ENCODE results near the gene CD9.

Gene CD9

DNA sequence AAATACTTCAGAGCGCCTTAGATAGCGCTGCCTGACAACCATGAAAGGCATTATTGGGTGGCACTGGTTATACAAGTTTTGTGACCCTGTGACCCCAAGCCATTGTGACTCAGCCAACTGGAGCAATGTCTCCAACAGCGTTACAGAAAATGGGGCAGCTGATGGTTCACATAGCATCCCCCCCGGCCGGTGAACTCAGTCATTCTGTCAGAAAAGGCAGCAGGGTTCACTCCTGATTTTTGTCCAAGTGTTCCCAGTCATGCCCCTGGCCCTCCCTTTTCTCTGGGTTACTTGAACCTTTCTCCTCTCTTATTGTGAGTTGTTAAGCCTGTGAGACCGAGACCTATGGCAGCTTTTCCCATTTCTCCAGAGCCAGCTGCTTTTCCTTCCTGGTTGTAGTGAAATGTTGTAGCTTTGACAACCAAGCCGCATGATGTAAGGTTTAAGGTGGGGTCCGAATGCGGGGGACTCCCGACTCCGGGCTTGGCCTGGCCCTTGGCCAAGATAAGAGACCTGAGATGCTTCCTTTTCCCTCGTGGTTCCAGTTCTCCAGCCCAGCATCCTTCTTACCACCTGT, 22.0 kb downstream of the CD9 start:
- no peak for FAIRE-seq

DNA sequence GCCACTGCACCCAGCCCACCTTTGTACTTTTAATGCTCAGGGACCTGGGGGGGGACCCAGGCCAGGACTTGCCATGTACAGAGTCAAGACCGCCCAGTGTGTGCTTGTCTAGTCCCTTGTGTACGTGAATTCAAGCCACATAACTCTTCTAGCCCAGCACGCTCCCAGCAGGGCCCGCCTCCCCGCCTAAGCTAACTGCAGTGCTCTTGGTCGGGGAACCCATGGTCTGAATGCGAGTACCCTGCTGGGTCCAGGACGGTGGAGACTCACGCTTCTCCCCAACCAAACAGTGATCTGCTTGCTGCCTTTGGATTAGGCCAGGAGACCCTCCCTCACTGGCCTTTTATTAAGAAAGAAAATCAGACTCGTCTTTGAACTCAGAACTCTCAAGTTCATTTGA, 23.3 kb downstream of the CD9 start:
- no peak for FAIRE-seq

DNA sequence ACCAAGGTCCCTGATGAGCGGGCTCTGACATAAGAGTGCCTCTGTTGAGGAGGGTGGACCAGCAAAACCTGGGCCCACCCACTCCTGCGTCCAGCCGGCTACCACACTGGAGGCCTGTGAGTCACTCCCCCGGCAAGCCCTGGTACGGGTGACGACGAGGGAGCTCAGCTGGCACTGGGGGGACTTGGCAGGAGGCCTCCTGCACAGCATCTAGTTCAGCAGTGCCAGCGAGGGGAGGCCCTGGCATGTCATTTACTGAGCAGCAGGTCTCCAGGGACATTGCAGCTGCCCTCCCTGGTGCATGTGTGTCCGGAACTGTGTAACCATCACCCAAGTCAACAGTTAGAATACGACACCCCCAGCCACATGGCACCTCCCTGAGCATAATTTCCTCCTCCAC, 24.4 kb downstream of the CD9 start:
- no peak for FAIRE-seq

DNA sequence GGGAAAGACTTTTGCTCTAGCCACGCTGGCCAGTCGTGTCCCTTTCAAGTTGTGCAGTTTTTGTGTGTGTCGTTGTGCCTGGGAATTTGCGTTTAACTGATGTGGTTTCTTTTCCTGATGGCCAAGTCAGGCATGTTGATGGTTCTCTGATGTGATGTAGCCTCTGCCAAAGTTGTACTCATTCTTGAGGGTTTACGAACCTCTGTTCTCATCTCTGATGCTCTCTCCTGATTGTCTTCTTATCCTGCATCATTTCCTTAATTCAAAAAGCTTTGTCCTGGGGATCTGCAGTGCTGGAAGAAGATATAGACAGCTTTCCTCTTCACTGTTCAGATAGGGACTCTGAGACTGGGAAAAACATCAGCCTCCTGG, 25.4 kb downstream of the CD9 start:
- FAIRE-seq, result no peak

DNA sequence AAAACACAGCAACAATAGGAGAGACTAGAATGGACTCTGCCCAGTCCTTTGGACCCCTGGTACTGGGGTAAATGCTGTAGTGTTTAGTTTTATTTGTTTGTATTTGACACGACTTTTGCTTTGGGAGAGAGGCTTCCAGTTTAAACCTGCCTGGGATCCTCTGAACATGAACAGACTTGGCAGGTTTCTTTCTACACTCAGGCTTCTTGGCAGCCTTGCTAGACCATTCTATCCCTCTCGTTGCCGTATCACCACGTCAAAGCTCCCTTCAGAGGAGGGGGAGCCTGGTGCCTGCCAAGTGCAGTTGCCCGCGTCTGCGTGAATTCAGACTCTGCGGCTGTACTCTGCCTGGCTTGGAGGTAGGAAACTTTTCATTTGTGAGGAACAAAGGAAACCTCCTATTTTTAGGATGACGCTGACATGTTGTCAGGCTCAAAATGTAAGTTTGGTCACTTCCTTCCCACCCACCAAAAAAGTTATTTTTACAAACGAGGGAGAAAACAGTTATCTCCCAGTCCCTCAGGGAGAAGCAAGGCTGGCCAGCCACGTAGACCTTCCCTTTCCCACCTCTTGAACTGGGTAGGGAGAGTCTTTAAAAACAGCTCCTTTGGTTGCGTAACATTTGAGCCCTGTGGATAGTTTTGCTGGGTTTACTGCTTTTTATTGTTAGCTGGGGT, 25.9 kb downstream of the CD9 start:
- FAIRE-seq, result no peak

DNA sequence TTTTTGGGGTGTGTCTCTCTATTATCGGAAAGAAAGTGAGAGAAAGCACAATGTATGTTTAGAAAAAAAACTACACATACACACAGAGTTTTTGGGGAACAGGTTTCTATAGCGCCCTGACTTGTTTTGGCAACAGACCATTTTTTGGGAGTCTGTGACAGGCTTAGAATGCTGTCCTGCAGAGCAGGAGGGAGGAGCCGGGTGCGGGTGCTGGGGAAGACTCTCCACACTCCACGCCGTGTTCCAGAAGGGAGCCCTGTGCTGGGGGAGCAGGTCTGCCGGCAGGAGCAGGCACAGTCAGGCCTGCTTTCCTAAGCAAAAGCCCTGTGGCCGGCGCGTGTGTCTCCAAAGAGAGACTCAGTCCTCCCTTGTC, 26.5 kb downstream of the CD9 start:
- FAIRE-seq, result no peak

DNA sequence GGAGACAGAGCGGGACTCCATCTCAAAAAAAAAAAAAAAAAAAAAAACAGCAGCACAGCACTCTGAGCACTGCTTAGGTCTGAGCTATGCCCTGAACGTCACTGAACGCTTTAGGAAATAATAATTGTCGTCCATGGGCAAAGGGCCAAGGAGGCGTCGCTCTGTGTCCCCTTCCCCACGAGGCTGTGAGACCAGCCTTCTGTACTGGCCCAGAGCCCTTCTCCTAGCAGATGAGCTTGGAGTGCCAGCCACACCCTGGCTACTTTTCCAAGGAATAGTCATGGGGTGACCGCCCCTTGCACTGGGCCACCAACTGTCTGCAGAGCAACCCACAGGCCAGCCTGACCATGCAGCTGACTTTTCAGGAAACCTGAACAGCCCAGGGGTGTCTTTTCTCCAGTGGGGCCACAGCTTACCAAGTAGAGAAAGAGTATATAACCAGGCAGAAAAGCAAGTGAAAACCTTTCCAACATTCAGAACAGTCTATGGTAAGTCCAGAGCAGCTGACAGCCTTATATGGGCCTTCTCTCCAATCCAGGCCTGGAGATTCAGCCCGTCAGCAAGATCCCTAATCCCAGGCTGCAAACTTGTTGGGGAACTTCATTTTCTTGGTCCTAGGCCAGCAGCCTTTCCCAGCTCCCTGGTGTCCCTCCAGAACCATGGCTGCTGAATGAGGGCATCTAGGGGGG, 28.5 kb downstream of the CD9 start:
- FAIRE-seq, result no peak

DNA sequence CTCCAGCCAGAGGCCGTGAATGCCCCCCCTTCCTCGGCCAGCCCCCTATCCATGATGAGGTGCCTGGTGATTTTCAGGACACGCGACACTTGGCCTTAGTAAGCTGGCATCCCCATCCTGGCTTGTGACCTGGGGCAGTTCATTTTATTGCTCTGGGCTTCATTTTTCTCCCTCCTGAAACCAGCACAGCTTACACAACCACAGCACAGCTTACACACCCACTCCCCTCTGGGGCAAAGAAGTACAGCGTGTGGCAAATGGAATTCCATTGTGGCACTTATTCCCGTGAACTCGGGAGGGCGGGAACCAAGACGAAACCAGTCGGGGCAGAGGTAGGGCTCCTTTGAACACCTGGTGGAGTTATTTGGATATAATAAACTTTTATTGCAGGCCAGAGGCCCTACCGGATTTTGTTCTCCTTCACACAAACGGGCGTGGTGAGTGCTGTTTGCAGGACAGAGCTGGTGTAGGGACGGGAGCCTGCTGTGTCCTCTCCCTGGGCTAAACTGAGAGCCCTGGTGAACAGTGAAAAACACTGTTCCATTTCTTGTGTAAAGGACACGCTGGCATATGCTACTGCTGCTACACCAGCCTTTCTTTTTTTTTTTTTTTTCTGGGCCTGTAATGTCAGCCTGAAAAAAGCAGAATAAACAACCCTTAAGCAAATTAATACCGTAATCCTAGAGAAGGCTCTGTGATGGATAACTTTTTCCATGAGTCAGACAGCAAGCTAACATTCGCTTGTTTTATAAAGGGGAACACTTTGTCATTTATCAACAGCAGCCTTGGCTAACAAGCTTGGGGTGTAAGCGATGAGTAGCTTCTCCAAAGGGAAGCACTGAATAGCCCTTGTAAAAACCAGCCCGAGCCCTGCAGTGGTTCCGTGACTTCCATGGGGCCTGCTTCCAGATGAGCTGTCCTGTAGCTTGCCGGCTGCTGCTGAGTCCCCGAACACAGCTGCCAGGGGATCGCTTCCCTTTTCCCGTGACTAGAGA, 29.3 kb downstream of the CD9 start:
- no peak for FAIRE-seq

DNA sequence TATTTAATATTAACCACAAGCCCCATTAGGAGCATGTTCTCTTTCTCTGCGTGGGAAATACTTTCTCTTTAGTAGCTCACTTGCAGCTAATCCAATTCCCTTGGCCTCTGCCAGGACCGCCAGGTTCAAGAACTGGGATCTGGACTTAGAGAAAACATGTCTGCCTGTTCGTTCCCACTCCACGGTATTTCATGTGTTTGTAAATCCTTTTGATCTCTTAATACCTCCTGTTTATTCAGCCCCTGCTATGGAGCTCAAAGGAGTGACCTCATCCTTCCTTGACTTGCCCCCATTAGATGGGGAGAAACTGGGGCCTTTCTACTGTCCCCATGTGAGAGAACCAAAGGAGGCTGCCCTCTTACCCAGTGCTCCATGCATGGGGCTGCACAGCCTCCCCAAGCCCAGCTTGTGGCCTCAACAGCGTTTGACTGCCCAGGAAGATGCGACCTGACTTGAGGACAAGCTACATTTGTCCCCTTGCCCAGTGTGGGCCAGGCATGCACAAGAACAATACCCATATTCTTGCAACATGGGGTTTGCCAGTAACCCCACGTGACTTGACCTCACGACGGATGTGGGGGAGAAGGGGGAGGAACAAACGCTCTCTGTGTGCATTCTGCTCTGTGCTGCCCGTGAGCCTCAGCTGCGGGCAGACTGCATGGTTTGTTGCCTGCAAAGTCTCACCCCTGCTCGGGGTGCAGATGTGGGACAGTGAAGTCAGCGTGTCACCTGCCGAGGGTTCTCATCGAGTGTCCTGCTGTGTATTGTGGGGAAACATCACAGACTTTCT, 30.3 kb downstream of the CD9 start:
- no peak for FAIRE-seq

DNA sequence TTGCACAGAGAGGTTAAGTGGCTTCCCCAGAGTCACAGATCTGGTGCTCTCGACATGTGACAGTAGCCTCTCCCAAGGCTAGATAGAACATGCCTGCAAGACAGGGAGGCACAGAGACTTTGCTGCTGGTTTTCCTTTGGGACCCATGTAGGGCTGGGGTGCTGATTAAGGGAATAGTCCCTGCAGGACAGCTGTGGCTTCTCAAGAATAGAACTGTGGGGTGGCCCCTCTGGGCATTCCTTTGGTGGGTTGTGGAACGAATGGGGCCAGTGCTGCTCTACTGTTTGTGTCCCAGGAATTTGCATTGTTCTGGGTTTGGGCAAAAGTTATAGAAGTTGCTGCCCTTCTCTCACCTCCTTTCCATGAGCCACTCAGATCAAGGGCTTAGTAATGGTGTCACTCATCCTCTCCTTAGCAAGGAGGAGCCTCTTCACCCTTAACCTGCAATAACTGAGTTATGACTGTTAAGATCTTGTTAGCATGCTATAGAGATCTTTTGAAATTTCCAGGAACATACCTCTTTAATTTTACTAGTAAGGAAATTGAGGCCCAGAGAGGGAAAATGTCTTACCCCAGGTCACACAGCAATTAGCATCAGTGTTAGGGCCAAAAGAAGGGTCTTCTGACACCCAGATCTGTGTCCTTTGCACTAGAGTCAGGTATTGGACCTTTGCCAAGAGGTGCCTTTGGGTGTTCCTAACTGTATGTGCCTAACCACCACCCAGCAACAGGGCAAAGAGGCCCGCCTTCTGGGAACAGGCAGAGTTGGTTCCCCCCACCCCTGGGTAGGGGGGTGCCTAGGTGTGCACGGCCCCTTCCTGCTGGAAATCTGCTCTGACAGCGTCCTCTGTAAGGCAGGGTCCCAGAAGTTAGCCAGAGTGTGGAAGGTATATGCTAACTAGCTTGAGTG, 31.4 kb downstream of the CD9 start:
- no peak for FAIRE-seq

DNA sequence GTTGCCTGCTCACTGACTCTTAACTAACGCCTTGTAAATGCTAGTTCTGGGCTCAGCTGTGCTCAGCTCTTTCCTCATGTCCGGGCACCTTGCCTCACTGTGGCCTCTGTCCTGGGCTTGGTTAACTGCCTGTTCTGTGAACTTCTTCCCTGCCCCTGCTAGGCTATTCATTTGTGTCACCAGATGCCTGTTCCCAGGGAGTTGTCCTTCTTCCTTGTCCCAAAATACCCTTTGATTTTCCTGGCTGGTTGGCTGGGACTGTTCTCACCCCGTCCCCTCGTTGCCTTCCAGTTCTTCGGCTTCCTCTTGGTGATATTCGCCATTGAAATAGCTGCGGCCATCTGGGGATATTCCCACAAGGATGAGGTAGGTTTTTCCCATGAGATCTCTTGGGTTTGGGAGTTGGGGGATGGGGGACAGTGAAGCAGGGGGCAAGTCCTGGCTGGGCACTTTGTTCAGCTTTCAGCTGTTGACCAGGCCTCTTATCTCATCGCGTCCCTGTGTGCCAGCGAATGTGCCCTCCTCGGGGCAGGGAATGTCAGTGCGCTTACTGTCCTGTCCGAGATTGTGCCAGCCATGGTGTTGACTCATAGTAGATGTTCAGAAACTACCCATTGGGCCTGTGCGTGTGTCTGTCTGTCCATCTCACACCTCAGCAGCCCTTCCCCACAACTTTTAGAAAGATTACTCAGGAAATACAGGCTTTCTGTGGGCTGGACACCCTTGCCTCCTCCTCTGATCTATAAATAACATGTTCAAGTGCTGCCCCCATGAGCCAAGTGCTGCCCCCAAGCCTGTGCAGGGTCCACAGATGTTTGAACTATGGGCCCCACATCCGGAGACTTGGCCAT, 33.1 kb downstream of the CD9 start:
- no peak for FAIRE-seq

DNA sequence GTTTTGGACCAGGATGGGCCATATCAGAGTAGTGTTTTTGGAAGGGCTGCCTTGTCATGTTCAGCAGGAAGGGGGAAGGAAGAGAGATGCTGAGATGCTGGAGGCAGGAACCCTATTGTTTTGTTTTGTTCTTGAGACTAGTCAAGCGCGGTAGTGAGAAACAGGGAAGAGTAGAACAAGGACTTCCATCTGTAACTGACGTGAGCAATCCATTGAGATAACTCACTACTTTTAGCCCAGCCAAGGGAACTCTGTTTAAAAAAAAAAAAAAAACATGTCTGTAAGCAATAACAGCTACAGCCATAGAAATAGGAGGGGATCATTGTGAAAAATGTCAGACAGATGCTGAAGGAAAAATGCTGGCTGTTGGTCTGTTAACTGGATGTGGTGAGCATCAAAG, 34.0 kb downstream of the CD9 start:
- no peak for FAIRE-seq

DNA sequence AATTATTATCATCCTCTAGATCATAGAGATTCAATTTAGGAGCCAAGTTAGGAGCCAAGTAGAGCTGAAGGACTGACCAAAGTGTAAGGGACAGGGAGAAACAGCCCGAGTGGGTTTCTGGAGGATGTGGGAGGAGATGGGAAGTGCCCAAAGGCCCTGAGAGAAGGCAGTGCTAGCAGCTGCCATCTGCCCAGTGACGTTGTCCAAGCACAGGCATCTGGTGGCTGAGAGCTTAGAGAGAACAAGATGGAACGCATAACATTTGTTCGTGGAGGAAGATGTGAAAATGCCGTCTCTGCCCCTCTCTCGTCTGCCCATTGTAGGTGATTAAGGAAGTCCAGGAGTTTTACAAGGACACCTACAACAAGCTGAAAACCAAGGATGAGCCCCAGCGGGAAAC, 34.7 kb downstream of the CD9 start:
- no peak for FAIRE-seq

DNA sequence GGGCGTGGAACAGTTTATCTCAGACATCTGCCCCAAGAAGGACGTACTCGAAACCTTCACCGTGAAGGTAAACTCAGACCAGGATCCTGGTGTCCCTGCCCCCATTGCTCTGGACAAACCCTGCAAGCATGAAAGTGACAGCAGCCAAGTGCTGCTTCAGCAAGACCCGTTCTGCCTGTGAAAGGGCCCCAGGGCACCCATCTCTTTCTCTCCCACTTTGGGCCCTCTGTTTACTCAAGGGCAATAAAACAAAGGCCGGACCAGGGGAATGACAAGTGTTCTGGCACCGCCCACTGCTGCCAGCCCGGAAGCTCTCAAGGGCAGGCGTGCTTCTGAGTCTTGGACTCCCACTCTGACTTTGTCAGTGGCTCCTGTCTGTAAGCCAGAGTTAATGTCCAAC, 35.3 kb downstream of the CD9 start:
- FAIRE-seq, result no peak

DNA sequence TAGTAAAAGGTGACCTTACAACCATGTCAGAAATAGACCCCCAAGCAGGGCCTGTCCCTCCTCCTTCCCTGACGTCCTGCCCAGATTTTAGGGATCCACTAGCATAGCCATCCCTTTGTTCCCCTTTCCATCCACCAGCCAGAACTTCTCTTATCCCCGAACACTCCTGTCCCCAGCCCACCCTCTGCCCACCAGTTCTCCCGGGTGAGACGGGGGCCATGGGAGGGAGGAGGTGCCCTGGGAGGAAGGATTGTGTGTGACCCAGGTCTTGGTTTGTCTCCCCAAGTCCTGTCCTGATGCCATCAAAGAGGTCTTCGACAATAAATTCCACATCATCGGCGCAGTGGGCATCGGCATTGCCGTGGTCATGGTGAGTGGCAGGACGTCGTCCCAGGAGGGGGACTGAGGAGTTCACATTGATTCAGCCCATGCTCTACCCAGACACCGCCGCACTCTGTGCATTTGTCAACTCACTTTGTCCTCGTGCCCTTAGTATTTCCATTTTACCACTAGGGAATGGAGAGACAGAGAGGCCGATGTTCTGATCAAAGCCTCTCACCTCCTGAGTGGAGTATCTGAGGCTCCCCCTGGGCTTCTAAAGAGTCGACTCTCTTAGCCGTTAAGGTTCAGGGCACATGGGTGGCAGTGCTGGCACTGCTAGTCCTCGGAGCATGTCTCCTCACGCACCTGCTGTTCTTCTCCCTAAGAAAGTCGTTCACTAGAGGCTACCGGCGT, 35.9 kb downstream of the CD9 start:
- no peak for FAIRE-seq

DNA sequence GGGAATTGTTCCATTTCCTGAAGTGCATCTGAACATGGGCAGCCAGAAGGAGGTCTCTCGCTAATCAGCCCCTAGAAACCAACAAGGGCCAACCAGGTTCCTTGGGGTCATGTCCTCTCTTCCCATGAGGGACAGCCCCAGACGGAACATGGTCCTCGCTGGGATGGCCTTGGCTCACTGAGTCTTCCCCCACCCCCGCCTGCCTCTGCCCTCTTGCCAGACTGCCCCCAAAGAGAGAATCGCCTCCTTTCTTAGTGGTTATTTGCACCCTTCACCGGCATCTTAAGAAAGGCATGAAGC, 36.4 kb downstream of the CD9 start:
- FAIRE-seq, result no peak

DNA sequence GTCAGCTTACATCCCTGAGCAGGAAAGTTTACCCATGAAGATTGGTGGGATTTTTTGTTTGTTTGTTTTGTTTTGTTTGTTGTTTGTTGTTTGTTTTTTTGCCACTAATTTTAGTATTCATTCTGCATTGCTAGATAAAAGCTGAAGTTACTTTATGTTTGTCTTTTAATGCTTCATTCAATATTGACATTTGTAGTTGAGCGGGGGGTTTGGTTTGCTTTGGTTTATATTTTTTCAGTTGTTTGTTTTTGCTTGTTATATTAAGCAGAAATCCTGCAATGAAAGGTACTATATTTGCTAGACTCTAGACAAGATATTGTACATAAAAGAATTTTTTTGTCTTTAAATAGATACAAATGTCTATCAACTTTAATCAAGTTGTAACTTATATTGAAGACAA, 37.6 kb downstream of the CD9 start:
- no peak for FAIRE-seq

DNA sequence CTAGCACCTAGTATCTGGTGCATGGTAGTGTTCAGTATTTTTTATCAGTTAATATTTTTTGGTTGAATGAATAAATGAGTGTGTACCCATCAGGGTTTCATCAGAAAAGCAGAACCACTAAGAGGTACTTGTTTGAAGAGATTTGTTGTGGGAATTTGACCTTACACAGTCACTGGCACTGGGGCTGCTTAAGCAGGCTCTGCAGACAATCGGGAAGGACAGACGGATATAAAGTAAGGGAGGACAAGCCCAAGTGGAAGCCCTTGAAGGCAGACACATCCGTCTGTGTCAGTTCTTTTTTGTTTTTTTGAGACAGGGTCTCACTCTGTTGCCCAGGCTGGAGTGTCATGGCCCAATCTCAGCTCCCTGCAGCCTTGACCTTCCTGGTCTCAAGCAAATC, 38.7 kb downstream of the CD9 start:
- FAIRE-seq, result no peak

DNA sequence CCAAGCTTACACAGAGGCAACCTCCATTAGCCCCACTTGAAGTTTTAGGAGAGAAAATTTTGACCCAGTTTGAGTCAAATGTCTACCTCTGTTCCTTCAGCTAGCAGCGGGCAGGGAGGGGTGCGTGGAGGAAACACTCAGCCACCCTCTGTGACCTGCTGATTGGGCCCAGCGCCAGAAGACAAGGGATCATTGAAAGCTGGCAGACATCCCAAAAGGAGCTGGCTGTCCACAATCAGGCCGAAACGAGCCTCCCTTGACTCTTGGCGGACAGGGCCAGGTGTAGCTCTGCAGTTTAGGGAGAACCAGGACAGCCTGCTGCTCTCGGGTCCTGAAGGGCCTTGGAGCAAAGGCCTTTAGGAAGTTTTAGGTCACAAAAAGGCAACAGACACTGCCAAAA, 41.3 kb downstream of the CD9 start:
- no peak for FAIRE-seq

DNA sequence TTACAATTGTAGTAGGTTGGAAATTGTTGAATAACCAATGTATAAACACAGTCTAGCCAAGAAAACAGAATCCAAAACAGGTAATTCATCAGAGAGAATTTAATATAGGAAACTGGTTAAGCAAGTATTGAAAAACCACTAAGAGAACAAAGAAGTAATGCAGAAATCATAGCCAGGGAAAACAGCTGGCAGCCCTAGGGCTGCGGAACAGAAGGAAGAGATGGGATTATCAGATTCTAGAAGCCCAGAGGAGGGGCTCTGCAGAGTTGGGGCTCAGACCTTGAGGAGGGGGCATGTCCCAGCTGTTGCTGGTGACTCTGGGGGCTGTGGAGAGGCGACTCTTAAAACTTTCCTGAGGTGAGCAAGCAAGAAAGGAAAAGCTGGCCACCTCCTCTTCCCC, 49.4 kb downstream of the CD9 start:
- no peak for FAIRE-seq
